Neural progenitor cell (in vitro differentiated cells): ENCODE data around the gene DONSON. TPM values are rescaled to one million over a fixed set of nuclear protein-coding genes. Genes with fewer than 3 reads are reported as not detected.
"Not testable (repeated sequence)": the region's sequence is repeated elsewhere in the genome, so short reads cannot be mapped to it uniquely, and the experiment has no call there.

ENCODE experiments used
- DNase-seq: peaks from one replicate; pipeline ENCODE4 v3.0.0-alpha.2; 2016; ENCODE audit warnings: low spot score
- H2AFZ ChIP-seq: fragments of 200-600 bp; sonication (generic); replicated peaks from 2 replicates; pipeline ENCODE4 v1.6.1; 2016; ENCODE audit warnings: antibody characterized with exemption
- H3F3A ChIP-seq: fragments of 200-600 bp; sonication (generic); 2 replicates; pipeline ENCODE4 v1.6.1; 2016; ENCODE audit warnings: antibody characterized with exemption, low read depth
- H3K27ac ChIP-seq: fragments of 200-600 bp; sonication (generic); 2 replicates; pipeline ENCODE4 v1.5.1; 2016; ENCODE audit warnings: mild to moderate bottlenecking
- H3K27me3 ChIP-seq: fragments of 200-600 bp; sonication (generic); 2 replicates; pipeline ENCODE4 v1.6.1; 2016; ENCODE audit warnings: mild to moderate bottlenecking, moderate library complexity
- H3K36me3 ChIP-seq: fragments of 200-600 bp; sonication (generic); 2 replicates; pipeline ENCODE4 v1.5.1; 2016
- H3K4me1 ChIP-seq: fragments of 200-600 bp; sonication (generic); 2 replicates; pipeline ENCODE4 v1.6.1; 2016; ENCODE audit warnings: mixed run types
- H3K4me2 ChIP-seq: fragments of 200-600 bp; sonication (generic); 2 replicates; pipeline ENCODE4 v1.6.1; 2016
- H3K4me3 ChIP-seq: fragments of 200-600 bp; sonication (generic); 2 replicates; pipeline ENCODE4 v1.5.1; 2016
- H3K79me2 ChIP-seq: fragments of 200-600 bp; sonication (generic); 2 replicates; pipeline ENCODE4 v1.6.1; 2016; ENCODE audit warnings: low read depth
- H3K9ac ChIP-seq: fragments of 200-600 bp; sonication (generic); 2 replicates; pipeline ENCODE4 v1.6.1; 2016
- H3K9me3 ChIP-seq: fragments of 200-600 bp; sonication (generic); 2 replicates; pipeline ENCODE4 v1.5.1; 2016; ENCODE audit warnings: low read depth
- H4K20me1 ChIP-seq: fragments of 200-600 bp; sonication (generic); 2 replicates; pipeline ENCODE4 v1.6.1; 2016; ENCODE audit warnings: low read depth
- H3K27ac Mint-ChIP-seq: 3 replicates; pipeline ENCODE4 v1.8.0; 2021; ENCODE audit warnings: mixed read lengths
- H3K27me3 Mint-ChIP-seq: 2 replicates; pipeline ENCODE4 v1.8.0; 2022; ENCODE audit warnings: low read depth, mild to moderate bottlenecking, inconsistent platforms, moderate library complexity, mixed read lengths; ENCODE audit not compliant: insufficient read depth
- H3K36me3 Mint-ChIP-seq: 3 replicates; pipeline ENCODE4 v1.8.0; 2021; ENCODE audit warnings: mixed read lengths
- H3K4me1 Mint-ChIP-seq: 3 replicates; pipeline ENCODE4 v1.8.0; 2021; ENCODE audit warnings: mixed read lengths
- H3K4me3 Mint-ChIP-seq: 3 replicates; pipeline ENCODE4 v1.8.0; 2021; ENCODE audit warnings: mild to moderate bottlenecking, moderate library complexity, mixed read lengths
- H3K9me3 Mint-ChIP-seq: 3 replicates; pipeline ENCODE4 v1.8.0; 2020; ENCODE audit warnings: mixed read lengths
- EZH2 ChIP-seq: fragments of 200-600 bp; sonication (generic); IDR thresholded peaks from 2 replicates; pipeline ENCODE4 v1.6.1; 2017; ENCODE audit warnings: antibody characterized with exemption, mild to moderate bottlenecking, moderate library complexity
- EZH2phosphoT487 ChIP-seq: fragments of 200-600 bp; sonication (generic); IDR thresholded peaks from 2 replicates; pipeline ENCODE4 v1.6.1; 2017; ENCODE audit warnings: antibody characterized with exemption
- total RNA-seq: library from RNA; depleted of rRNA; stranded (reverse); fragments of >200 nt; gene quantifications from 2 replicates; pipeline ENCODE4 v1.2.3, GENCODE V29; 2015; ENCODE audit warnings: low replicate concordance
- TF ChIP-seq, protein P1 (sequence below): fragments of 200-600 bp; sonication (generic); IDR thresholded peaks from 2 replicates; pipeline ENCODE4 v1.5.1; 2017; ENCODE audit warnings: antibody characterized with exemption, mild to moderate bottlenecking

DONSON gene
- total RNA-seq, 1 donor from 2014 or later: 67.8 TPM

GRCh38 chr21:33619726-33620125 lies 31.2 kb upstream of the DONSON start:
- H3K4me3 ChIP-seq: no peak overlapping the region
- H3K4me2 ChIP-seq: no peak overlapping the region
- peaks cover 36% of the 10 kb centered on the region for H3K36me3 Mint-ChIP-seq
- H3K4me1 Mint-ChIP-seq: peaks cover 8% of the 10 kb centered on the region
- H3K79me2 ChIP-seq: no peaks in the 10 kb centered on the region
- H3K36me3 ChIP-seq: peaks cover 11% of the 10 kb centered on the region
- no peak overlapping the region for H3K27ac Mint-ChIP-seq
- DNase-seq: no peak
- no peaks in the 10 kb centered on the region for H3K9me3 ChIP-seq
- H3K27me3 ChIP-seq: no peaks in the 10 kb centered on the region
- H4K20me1 ChIP-seq: no peaks in the 10 kb centered on the region
- no peak overlapping the region for H3K4me3 Mint-ChIP-seq
- H3K9ac ChIP-seq: no peak overlapping the region
- TF ChIP-seq EZH2 (no peak), EZH2phosphoT487 (no peak)
- TF ChIP-seq, protein P1, sequence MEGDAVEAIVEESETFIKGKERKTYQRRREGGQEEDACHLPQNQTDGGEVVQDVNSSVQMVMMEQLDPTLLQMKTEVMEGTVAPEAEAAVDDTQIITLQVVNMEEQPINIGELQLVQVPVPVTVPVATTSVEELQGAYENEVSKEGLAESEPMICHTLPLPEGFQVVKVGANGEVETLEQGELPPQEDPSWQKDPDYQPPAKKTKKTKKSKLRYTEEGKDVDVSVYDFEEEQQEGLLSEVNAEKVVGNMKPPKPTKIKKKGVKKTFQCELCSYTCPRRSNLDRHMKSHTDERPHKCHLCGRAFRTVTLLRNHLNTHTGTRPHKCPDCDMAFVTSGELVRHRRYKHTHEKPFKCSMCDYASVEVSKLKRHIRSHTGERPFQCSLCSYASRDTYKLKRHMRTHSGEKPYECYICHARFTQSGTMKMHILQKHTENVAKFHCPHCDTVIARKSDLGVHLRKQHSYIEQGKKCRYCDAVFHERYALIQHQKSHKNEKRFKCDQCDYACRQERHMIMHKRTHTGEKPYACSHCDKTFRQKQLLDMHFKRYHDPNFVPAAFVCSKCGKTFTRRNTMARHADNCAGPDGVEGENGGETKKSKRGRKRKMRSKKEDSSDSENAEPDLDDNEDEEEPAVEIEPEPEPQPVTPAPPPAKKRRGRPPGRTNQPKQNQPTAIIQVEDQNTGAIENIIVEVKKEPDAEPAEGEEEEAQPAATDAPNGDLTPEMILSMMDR: no peak
- peaks cover 11% of the 10 kb centered on the region for H3K4me1 ChIP-seq
- H3K9me3 Mint-ChIP-seq: no peaks in the 10 kb centered on the region
- H3F3A ChIP-seq: peaks cover 27% of the 10 kb centered on the region
- peaks cover 2% of the 10 kb centered on the region for H3K27me3 Mint-ChIP-seq
- H3K27ac ChIP-seq: no peak overlapping the region
- H2AFZ ChIP-seq: no peak overlapping the region

- no peaks in the 10 kb centered on the region for H3K9me3 ChIP-seq
- no peak overlapping the region for H3K4me3 ChIP-seq
- peak overlapping the region; percentile 88 for H3K27ac ChIP-seq
- peak; percentile 31 for DNase-seq
- peaks cover 27% of the 10 kb centered on the region for H3F3A ChIP-seq
- H3K27me3 ChIP-seq: no peaks in the 10 kb centered on the region
- no peak overlapping the region for H3K9ac ChIP-seq
- Mint-ChIP-seq H3K27ac (peak overlapping the region; percentile 1), H3K9me3 (no peaks in the 10 kb centered on the region), H3K4me3 (no peak overlapping the region), H3K36me3 (peaks cover 35% of the 10 kb centered on the region), H3K4me1 (peaks cover 8% of the 10 kb centered on the region), H3K27me3 (peaks cover 2% of the 10 kb centered on the region)
- no peak overlapping the region for H2AFZ ChIP-seq
- H3K79me2 ChIP-seq: no peaks in the 10 kb centered on the region
- peaks cover 11% of the 10 kb centered on the region for H3K4me1 ChIP-seq
- peaks cover 7% of the 10 kb centered on the region for H3K36me3 ChIP-seq
- H4K20me1 ChIP-seq: no peaks in the 10 kb centered on the region
- H3K4me2 ChIP-seq: peak overlapping the region; percentile 25
- TF ChIP-seq EZH2phosphoT487: no peak
- TF ChIP-seq EZH2: no peak
- TF ChIP-seq, protein P1: no peak
Observed at GRCh38 chr21:33618407-33618806, 29.9 kb upstream of the DONSON start.

- not testable (repeated sequence) for H3K4me3 ChIP-seq, H3K9ac ChIP-seq, H3K9me3 Mint-ChIP-seq, H3K27me3 Mint-ChIP-seq, DNase-seq, H3K4me1 Mint-ChIP-seq, H3K79me2 ChIP-seq, H3K36me3 ChIP-seq, H4K20me1 ChIP-seq, H2AFZ ChIP-seq, H3K27ac Mint-ChIP-seq, H3K9me3 ChIP-seq, H3K27me3 ChIP-seq, H3K4me3 Mint-ChIP-seq, H3K4me2 ChIP-seq, H3K27ac ChIP-seq
- peaks cover 35% of the 10 kb centered on the region for H3K36me3 Mint-ChIP-seq
- H3F3A ChIP-seq: peaks cover 25% of the 10 kb centered on the region
- peaks cover 11% of the 10 kb centered on the region for H3K4me1 ChIP-seq
Observed at GRCh38 chr21:33617565-33617964, 29.1 kb upstream of the DONSON start.

DNA sequence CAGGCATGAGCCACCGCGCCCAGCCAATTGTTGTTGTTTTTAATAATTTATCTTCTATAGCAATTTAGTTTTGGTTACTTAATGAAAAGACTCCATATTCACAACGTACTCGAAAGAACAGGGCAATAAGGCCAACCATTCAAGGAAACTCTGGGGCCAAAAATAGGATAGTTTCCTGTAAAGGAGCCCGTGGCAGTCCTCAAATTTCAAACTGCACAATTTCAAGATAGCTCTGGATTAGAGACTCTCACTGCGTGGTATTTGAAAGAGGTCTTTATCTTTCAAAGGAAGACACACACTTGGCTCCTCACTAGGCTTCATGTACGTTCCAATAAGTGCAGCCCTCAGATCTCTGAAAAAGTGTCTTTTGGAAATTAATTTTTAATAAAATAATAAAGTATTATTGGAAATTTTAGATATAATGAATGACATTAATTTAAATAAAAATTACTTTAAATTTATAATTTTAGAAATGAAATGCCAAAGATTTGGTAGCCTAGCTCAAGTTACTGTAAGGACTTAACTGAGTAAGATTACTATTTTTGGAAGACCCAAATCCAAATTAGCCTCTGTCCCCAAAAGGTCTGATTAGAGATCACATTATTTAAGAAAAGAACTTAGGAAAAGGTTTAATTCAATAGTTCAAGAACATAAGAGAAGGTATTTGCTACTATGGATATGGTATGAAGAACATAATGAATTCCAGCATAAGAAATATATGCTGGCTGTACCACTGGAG lies 22.7 kb upstream of the DONSON start:
- no peaks in the 10 kb centered on the region for H3K4me1 Mint-ChIP-seq
- Histone ChIP-seq H3F3A (no peaks in the 10 kb centered on the region), H3K27me3 (no peaks in the 10 kb centered on the region), H3K9me3 (no peaks in the 10 kb centered on the region), H3K36me3 (no peaks in the 10 kb centered on the region), H3K4me3 (no peak overlapping the region), H4K20me1 (no peaks in the 10 kb centered on the region), H3K9ac (no peak overlapping the region), H2AFZ (no peak overlapping the region), H3K4me1 (no peaks in the 10 kb centered on the region), H3K27ac (no peak overlapping the region), H3K4me2 (no peak overlapping the region), H3K79me2 (no peaks in the 10 kb centered on the region)
- no peak overlapping the region for H3K27ac Mint-ChIP-seq
- DNase-seq: no peak
- no peaks in the 10 kb centered on the region for H3K9me3 Mint-ChIP-seq
- H3K27me3 Mint-ChIP-seq: no peaks in the 10 kb centered on the region
- TF ChIP-seq EZH2phosphoT487: no peak
- TF ChIP-seq EZH2: no peak
- TF ChIP-seq, protein P1: no peak
- peaks cover 18% of the 10 kb centered on the region for H3K36me3 Mint-ChIP-seq
- no peak overlapping the region for H3K4me3 Mint-ChIP-seq
